Measurements from ENCODE around the gene TNNC1.

The TNNC1 gene

DNA sequence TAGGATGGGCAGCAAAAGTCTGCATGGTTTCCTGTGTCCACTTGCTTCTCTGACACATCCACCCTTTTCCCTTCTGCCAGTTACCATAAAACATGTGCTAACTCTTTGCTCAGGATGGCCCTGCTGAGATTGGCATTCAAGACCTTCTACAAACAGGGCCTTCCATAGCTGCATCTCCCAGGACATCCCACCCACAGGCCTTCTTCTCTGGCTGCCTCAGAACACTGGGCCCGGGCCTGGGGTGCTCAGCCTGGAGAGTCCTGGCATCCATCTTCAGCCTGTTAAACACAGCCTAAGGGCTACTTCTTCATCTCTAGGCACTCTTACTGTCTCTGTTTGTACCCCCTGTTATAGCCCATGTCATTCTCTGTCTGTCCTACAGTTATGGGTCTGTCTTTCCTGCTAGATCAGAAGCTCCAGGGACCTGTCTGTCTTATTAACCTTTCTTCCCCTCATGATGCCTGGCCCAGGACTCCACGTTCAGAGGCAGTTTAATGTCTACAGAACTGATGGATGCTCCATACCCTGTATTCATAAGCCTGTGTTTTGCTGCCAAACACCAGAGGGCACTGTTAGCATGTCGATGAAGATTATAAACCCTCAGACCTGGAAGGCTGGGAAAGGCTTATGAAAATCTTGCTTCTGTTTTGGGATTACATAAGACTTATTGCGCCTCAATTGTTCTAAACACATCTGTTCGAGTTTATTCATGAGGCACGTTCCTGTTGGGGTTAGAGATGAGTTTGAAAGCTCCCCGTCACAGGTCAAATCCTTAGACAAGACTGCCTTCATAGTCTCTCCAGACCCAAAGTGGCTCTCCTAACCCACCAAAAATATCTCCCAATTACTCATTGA, 25.5 kb downstream of the TNNC1 start:
- peak; percentile 40 for DNase-seq

DNA sequence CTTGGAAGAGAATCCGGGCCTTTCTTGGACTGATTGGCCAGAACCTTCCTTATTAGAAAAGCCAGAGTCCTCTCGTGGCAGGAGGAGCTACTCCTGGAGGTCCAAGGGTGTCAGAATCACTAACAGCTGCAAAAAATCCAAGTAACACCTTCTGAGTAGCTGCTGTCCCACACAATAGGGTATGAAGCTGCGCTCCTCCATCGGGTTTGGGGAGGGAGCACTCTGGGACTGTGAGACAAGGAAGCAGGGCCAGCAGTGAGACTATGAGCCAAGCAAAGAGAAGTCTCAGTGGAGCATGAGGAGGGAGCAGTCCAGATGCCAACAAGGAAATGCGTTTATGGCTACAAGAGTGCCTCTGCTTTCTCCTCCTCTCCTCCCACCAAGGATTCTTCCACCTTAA, 30.7 kb downstream of the TNNC1 start:
- DNase-seq, result no peak

GRCh38 chr3:52422669-52423068, 31.2 kb downstream of the TNNC1 start:
- DNase-seq, result no peak

GRCh38 chr3:52420388-52420787, 33.5 kb downstream of the TNNC1 start:
- no peak for DNase-seq

DNA sequence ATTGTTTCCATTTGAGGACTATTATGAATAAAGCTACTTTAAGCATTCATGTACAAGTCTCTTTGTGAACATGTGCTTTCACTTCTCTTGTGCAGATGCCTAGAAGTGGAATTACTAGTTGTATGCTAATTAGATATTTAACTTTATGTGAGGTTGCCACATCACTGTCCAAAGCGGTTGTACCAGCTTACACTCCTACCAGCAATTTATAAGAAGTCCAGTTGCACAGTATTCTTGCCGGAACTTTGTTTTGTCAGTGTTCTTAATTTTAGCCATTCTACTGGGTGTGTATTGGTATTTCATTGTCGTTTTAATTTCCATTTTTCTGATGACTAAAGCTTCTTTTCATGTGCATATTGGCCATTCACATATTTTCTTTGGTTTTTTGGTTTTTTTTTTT, 38.0 kb downstream of the TNNC1 start:
- DNase-seq, result no peak

DNA sequence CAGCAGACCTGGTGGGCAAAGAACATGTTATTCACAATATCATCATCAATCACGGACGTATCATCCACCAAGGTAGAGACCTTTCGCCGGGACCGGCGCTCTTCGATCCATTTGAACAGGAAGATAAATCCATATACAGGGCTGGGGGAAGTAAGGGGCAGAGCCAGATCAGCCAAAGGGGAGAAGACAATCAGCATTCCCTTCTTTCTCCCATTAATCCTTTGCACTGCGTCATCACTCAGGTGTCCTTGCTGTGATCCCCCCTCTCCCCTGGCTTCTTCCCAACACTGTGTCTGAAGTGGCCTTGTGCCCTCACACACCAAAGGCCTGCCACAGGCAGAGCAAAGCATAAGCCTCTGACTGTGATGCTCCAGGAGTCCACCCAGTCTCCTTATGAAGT, 45.4 kb downstream of the TNNC1 start:
- DNase-seq, result no peak

DNA sequence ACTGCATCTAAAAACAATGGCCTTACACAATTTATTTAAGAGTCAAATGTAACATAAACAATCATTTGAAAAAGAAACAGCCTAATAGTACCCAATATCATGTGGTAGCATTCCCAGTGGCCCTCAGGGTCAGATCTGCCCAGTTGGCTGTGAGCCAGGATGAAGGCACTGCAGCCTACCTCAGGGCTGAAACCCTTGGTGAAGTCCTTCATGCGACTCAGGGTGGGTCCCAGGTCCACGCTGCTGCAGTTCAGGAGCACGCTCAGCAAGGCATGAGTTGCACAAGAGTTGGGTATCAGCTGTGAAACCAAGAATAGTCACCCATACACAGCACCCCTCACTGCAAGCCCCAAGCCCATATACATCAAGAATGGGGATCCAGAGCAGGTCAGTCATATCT, 46.1 kb downstream of the TNNC1 start:
- no peak for DNase-seq

- DNase-seq, result no peak
Observed at GRCh38 chr3:52406791-52407510, 46.9 kb downstream of the TNNC1 start.

DNA sequence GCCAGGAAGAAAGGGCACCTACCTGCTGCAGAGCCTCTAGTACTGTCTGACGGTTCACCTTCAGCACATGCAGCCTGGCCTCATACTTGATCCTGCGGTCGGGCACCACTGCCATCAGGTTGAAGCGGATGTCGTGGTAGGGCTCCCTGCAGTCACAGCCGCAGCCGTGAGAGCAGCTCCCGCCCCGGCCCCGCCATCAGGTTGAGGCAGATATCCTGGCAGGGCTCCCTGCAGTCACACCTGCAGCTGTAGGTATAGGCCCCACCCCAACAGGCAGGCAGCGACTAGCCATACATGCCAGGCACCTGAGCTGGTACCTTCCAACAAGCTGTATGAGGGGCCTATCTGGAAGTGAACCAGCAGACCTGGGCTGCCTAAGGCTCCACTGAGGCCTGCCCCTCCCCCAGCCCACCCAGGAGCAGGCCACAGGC, 47.6 kb downstream of the TNNC1 start:
- no peak for DNase-seq

DNA sequence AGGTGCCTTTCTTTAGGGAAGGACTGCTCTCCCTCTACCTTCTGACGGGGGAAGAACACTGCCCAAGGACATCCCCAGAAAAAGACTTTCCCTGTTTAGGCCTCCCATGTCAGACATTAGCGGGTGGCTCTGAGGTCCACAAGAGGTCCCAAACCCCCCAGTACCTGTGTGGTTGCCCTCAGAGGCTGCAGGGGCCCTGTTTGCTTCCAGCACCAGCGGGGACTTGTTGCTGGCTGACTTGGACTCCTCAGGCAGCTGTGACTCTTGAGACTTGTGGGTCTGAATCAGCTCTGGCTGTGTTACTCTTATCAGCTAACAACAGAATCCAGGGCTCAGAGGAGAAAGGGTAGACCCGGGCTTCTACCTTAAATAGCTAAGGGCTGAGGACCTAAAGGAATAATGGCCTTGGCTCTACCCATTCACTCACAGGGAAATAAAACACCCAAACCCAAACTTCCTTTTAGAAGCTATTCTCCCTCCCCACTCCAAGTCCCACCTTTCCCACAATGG, 48.2 kb downstream of the TNNC1 start:
- DNase-seq, result no peak

- no peak for DNase-seq
Observed at GRCh38 chr3:52405066-52405465, 48.8 kb downstream of the TNNC1 start.

- DNase-seq, result no peak
Observed at GRCh38 chr3:52404391-52404790, 49.5 kb downstream of the TNNC1 start.

- no peak for DNase-seq
Observed at GRCh38 chr3:52403955-52404354, 49.9 kb downstream of the TNNC1 start.

DNA sequence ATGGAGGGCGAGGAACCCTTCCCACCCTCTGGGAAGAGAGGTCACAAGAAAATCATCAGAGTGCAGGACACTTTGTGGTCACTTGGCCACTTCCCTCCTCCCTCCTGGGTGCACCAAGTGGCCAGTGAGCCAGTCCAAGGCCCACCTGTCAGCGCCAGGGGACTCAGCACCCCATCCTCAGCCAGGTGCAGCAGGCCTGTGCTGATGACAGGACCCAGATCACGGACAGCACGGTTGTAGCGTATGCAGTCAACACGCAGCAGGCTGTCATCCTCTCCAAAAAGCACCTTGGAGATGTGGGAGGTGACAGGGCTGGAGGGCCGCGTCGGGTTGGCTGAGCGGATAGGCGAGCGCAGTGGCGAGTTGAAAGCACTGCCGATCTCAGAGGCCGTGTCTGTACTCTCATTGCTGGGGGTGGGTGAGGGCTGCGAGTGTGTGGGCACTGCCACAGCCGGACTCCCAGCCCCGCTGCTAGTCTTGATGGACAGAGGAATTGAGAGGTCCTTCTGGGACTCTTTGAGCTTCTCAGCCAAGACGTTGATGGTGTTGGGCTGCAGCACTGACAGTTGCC, 50.5 kb downstream of the TNNC1 start:
- DNase-seq, result no peak

- DNase-seq, result no peak
Observed at GRCh38 chr3:52402706-52403270, 51.1 kb downstream of the TNNC1 start.

DNA sequence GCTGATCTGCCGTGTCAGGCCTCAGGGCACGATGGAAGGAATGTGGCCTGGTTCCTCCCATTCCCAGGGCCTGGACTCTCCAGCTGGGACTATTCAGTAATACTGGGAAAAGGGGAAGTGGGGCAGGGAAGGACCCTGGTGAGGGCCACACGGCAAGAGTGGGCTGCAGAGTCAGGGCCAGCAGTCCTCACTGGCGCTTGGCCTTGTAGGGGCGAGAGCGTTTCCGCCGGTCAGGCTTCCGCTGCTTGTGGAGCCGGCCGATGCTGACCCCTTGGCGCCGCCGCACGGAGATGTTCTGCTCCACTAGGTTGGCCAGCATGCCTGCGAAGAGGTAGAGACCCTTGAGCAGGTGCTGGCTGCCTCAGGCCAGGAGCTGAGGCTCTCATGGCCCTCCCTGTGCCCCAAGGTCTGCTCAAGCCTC, 51.7 kb downstream of the TNNC1 start:
- DNase-seq, result no peak

DNA sequence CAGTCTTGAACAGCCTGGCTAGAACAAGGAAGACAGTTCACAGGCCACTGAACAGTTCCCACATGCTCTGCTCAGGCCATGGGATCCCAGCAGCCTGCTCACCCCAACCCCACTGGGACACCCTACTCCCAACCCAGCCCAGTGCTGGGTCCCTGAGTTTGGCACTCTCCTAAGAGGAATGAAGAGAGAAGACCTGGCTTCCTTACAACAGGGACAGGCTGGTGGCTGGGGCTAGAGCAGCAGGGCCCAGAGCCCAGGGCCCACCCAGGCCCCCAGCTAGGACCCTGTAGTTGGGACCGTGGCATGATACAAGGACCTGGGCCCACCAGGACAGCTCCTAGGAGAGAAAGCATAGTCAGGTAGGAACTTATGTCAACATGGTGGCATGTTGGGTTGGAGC, 52.3 kb downstream of the TNNC1 start:
- no peak for DNase-seq
